NOMO-1 treated with dmso at 0.1 percent for 144 hours (cell line): ENCODE data around the gene NCDN.
"Not testable (repeated sequence)": the region's sequence is repeated elsewhere in the genome, so short reads cannot be mapped to it uniquely, and the experiment has no call there.

Source experiments
- DNase-seq: peaks from one replicate; lab custom pipeline; 2025; ENCODE audit not compliant: unreplicated experiment; lab: John Stamatoyannopoulos, UW

The NCDN gene

GRCh38 chr1:35568975-35569395, 11.4 kb downstream of the NCDN start:
- peak; percentile 33 for DNase-seq

DNA sequence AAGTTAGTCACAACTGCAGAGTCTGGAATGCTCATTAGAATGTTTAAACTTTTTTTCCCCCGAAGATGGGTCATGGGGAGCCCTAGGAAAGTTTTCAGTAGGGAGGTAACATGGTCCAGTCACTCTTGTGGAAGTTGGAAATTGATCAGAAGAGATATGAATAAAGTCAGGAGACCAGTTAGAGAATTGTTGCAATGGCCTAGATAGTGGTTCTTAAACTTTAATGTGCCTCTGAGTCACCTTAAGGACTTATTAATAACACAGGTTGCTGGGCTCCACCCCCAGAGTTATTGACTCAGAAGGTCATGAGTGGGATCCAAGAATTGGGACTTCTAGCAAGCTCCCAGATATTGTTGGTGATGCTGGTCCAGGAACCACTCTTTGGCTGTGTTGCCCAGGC, 12.3 kb downstream of the NCDN start:
- no peak for DNase-seq

GRCh38 chr1:35570589-35571137, 13.1 kb downstream of the NCDN start:
- DNase-seq = no peak

GRCh38 chr1:35571263-35571662, 13.7 kb downstream of the NCDN start:
- DNase-seq = no peak

GRCh38 chr1:35572296-35572695, 14.7 kb downstream of the NCDN start:
- DNase-seq = no peak

GRCh38 chr1:35573198-35574124, 15.9 kb downstream of the NCDN start, which contains the start of gene TFAP2E:
TFAP2E (plus strand) TSS chr1:35573314; CDS start chr1:35573578, 264 bp downstream.
- DNase-seq = no peak

DNA sequence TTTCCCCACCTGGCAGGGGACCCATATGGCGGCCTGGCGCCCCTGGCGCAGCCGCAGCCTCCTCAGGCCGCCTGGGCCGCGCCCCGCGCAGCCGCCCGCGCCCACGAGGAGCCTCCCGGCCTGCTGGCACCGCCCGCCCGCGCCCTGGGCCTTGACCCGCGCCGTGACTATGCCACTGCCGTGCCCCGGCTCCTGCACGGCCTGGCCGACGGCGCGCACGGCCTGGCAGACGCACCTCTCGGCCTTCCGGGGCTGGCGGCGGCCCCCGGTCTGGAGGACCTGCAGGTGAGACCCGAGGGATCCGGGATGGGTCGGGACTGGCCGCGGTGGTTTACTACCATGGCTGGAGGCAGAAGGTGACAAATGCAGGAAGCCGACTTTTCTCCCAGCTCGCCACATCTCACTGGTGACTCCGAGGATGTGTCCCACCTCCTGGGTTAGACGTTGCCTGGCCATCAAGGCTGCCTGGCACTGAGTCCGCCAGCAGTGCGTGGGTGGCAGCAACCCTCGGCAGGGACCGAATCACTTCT, 16.6 kb downstream of the NCDN start:
- DNase-seq = no peak

DNA sequence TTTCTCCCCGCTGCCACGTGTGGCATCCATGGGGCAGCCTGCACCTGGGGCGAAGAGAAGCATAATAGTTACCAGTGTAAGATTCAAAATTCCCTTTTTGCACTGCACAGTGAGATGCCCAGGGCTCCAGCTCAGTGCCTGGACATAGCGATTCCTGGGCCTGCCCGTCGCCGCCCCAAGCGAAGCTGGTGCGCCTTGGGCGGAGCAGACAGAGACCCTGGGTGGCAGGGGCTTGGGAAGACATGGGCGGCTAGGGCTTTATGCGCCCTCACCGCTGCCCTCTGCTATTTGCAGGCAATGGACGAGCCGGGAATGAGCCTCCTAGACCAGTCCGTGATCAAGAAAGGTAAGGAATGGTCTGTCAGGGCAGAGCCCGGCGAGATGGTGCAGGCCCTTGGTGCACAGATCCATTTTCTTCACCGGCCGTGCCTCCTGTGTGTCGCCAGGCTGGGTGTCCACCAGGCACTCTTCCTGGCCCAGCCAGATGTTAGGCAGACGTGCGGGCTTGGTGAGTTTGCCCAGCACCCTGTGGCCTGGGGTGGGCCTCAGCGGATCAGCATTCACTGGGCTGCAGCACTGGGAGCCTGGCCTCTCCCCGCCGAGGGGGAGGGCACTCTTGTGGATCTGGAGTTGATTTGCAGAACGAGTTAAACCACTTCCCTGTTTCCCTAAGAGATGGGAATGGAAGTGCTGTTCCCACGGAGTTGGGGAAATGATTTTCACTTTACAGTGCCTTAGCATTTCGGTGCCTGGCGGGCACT, 17.2 kb downstream of the NCDN start:
- DNase-seq = no peak

GRCh38 chr1:35575416-35575958, 17.9 kb downstream of the NCDN start:
- no peak for DNase-seq

- DNase-seq = no peak
Observed at GRCh38 chr1:35576061-35576765, 18.6 kb downstream of the NCDN start.

DNA sequence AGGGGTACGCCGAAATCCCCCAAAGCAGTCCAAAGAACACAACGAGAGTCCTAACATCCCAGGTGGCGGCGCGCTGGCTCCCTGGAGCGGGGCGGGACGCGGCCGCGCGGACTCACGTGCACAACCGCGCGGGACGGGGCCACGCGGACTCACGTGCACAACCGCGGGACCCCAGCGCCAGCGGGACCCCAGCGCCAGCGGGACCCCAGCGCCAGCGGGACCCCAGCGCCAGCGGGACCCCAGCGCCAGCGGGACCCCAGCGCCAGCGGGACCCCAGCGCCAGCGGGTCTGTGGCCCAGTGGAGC, 19.1 kb downstream of the NCDN start:
- not testable (repeated sequence) for DNase-seq

DNA sequence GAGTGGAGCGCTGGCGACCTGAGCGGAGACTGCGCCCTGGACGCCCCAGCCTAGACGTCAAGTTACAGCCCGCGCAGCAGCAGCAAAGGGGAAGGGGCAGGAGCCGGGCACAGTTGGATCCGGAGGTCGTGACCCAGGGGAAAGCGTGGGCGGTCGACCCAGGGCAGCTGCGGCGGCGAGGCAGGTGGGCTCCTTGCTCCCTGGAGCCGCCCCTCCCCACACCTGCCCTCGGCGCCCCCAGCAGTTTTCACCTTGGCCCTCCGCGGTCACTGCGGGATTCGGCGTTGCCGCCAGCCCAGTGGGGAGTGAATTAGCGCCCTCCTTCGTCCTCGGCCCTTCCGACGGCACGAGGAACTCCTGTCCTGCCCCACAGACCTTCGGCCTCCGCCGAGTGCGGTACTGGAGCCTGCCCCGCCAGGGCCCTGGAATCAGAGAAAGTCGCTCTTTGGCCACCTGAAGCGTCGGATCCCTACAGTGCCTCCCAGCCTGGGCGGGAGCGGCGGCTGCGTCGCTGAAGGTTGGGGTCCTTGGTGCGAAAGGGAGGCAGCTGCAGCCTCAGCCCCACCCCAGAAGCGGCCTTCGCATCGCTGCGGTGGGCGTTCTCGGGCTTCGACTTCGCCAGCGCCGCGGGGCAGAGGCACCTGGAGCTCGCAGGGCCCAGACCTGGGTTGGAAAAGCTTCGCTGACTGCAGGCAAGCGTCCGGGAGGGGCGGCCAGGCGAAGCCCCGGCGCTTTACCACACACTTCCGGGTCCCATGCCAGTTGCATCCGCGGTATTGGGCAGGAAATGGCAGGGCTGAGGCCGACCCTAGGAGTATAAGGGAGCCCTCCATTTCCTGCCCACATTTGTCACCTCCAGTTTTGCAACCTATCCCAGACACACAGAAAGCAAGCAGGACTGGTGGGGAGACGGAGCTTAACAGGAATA, 19.7 kb downstream of the NCDN start:
- peak; percentile 53 for DNase-seq

GRCh38 chr1:35580949-35581388, 23.4 kb downstream of the NCDN start:
- no peak for DNase-seq

DNA sequence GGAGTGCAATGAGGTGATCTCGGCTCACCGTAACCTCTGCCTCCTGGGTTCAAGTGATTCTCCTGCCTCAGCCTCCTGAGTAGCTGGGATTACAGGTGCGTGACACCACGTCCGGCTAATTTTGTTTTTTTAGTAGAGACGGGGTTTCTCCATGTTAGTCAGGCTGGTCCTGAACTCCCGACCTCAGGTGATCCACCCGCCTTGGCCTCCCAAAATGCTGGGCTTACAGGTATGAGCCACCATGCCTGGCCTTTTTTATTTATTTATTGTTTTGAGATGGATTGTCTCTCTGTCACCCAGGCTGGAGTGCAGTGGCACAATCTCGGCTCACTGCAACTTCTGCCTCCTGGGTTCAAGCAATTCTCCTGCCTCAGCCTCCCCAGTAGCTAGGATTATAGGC, 24.0 kb downstream of the NCDN start:
- not testable (repeated sequence) for DNase-seq

DNA sequence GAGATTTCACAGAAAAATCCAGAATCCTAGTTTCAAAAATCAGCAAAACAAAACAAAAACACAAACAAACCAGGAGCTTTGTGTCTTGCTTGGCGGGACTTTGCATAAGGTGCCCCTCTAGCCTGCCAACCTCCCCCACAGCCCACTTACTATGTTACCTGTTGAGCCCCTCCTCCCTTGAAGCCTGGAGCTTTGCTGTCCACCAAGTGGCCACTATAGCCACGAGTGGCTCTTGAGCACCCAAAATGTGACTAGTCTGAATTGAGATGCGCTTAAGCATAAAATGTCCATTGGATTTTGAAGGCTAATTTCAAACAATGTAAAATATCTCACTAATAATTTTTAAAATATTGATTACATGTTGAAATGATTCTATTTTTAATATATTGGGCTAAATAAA, 27.7 kb downstream of the NCDN start:
- no peak for DNase-seq

DNA sequence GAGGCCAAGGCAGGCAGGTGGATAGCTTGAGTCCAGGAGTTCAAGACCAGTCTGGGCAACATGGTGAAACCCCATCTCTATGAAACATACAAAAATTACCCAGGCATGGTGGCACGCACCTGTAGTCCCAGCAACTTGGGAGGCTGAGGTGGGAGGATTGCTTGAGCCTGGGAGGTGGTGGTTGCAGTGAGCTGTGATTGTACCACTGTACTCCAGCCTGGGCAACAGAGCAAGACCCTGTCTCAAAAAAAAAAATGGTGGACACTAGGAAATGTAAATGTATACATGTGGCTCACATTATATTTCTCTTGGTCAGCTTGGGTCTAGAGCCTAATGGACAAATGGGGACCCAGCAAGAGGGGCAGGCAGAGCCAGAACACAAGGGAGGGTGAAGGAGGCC, 28.2 kb downstream of the NCDN start:
- DNase-seq = not testable (repeated sequence)

DNA sequence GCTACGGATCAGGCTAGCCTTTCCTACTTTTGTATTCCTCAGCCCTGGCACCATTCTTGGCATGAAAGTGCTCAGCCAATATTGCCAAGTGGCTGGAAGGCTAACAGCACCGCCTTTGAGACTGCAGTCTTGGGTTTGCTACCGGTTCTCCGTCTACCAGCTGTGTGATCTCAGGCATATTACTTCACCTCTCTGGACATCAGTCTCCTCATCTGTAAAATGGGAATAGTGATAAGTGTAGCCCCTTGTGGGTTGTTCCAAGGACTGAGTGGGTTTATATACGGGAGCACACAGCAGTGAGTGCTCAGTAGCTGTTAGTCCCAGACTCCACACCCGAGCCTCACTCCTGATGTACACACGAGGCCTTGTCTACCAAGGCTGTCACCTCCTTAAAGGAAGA, 29.2 kb downstream of the NCDN start:
- no peak for DNase-seq

DNA sequence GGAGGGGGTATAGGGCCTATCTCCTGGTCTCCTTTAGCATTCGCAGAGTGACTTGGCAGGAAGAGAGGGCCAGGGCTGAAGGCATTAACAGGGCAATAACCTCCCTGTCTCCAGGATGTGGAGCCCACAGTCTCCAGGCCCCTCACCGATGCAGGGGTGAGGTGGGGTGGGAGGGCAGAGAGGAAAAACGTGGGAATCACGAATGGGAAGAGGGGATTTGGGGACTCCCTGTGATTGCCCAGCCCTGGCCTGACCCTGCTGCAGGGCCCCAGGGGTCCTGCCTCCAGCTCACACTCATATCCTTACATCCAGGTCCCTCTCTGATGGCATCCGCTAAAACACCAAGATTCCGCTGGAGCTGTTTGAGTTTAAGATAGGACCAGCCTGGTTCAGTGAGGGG, 30.1 kb downstream of the NCDN start:
- no peak for DNase-seq

DNA sequence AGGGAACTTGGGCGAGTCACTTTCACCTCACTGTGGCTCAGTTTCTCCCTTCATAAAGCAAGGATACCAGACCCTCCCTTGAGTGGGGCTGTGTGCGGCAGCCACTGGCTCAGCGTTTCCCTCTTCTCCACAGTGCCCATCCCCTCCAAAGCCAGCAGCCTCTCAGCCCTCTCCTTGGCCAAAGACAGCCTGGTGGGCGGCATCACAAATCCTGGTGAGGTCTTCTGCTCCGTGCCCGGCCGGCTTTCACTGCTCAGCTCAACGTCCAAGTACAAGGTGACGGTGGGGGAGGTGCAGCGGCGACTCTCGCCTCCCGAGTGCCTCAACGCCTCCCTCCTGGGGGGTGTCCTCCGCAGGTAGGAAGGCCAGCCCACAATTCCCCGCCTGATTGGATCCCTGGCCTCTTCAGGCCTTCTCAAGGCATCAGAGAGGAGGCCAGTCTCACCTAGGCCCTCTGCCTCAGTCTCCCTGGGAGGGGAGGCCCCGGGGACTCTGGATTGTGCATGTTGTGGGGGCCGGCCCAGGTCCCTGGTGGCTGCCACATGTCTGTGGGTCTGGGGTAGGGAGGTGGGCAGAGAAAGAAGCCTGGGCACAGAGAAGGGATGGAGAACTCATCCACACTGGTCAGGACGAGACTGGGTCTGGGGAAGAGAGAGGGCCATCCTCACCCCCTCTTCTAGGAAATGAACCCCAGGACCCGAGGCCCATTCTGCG, 30.8 kb downstream of the NCDN start:
- no peak for DNase-seq
